HEK293 (cell line): ENCODE data around the gene SMARCA2.

Source experiments
- CTCF ChIA-PET: fragments of 350-600 bp; formaldehyde crosslinking; extraction: SDS; loops from one replicate; lab custom pipeline; 2021; ENCODE audit warnings: antibody characterized with exemption; lab: Yijun Ruan, JAX
- POLR2A ChIA-PET: fragments of 300-600 bp; formaldehyde crosslinking; extraction: SDS; loops from one replicate; lab custom pipeline; 2020; ENCODE audit warnings: antibody characterized with exemption, inconsistent platforms; lab: Yijun Ruan, JAX
- H3K27ac ChIP-seq: fragments of 200-500 bp; sonication (Bioruptor generic); 2 replicates; pipeline ENCODE4 v1.5.1; 2014; ENCODE audit warnings: low read depth, low read length, control low read depth, inconsistent platforms; ENCODE audit errors: extremely low read depth
- H3K36me3 ChIP-seq, 2 experiments: fragments of 200-500 bp in 1 of 2; sonication (Bioruptor generic) in 1 of 2; 1 replicate in 1 of 2; 2 replicates in 1 of 2; pipeline ENCODE4 v1.5.1; 2014 to 2017; ENCODE audit warnings: inconsistent platforms in 2 of 2, low read length in 2 of 2; ENCODE audit not compliant: control insufficient read depth in 2 of 2, insufficient read depth in 1 of 2
- H3K4me1 ChIP-seq: fragments of 200-500 bp; sonication (Bioruptor generic); 2 replicates; pipeline ENCODE4 v1.5.1; 2014; ENCODE audit warnings: mild to moderate bottlenecking, low read length, inconsistent platforms; ENCODE audit not compliant: control insufficient read depth, insufficient read depth
- H3K4me3 ChIP-seq: 2 replicates; pipeline ENCODE4 v1.5.1; 2011; ENCODE audit warnings: low read depth, mild to moderate bottlenecking, control low read depth, low read length, moderate library complexity
- H3K9me3 ChIP-seq: fragments of 200-500 bp; sonication (Bioruptor generic); 2 replicates; pipeline ENCODE4 v1.5.1; 2014; ENCODE audit warnings: low read depth, low read length, inconsistent platforms; ENCODE audit not compliant: control insufficient read depth, insufficient read depth
- FEZF1 ChIP-seq: fragments of 450-650 bp; formaldehyde crosslinking; IDR thresholded peaks from 2 replicates; pipeline ENCODE4 v1.5.1; 2016; ENCODE audit warnings: missing biosample characterization, missing genetic modification characterization
- GLI2 ChIP-seq: fragments of 450-650 bp; formaldehyde crosslinking; IDR thresholded peaks from 2 replicates; pipeline ENCODE4; 2017; ENCODE audit warnings: missing biosample characterization, missing genetic modification characterization, low read depth, borderline replicate concordance
- KLF10 ChIP-seq: fragments of 450-650 bp; IDR thresholded peaks from 2 replicates; pipeline ENCODE4 v1.5.1; 2018; ENCODE audit warnings: missing biosample characterization, mild to moderate bottlenecking, missing genetic modification characterization
- RBAK ChIP-seq: fragments of 450-650 bp; formaldehyde crosslinking; IDR thresholded peaks from 2 replicates; pipeline ENCODE4 v1.5.1; 2016; ENCODE audit warnings: missing biosample characterization, missing genetic modification characterization
- SETDB1 ChIP-seq: IDR thresholded peaks from one replicate; pipeline ENCODE4 v1.6.1; 2017; ENCODE audit warnings: mild to moderate bottlenecking, low read length, moderate library complexity, mixed read lengths; ENCODE audit not compliant: insufficient read length
- SP7 ChIP-seq: fragments of 450-650 bp; formaldehyde crosslinking; IDR thresholded peaks from 2 replicates; pipeline ENCODE4 v1.5.1; 2016; ENCODE audit warnings: missing biosample characterization, missing genetic modification characterization
- ZBTB21 ChIP-seq: fragments of 450-650 bp; formaldehyde crosslinking; IDR thresholded peaks from 2 replicates; pipeline ENCODE4 v1.5.1; 2017; ENCODE audit warnings: missing biosample characterization, missing genetic modification characterization
- ZBTB7A ChIP-seq: fragments of 450-650 bp; formaldehyde crosslinking; IDR thresholded peaks from 2 replicates; pipeline ENCODE4 v1.5.1; 2016; ENCODE audit warnings: low read depth, missing biosample characterization, missing genetic modification characterization
- ZBTB8A ChIP-seq: fragments of 450-650 bp; formaldehyde crosslinking; IDR thresholded peaks from 2 replicates; pipeline ENCODE4 v1.5.1; 2016; ENCODE audit warnings: missing biosample characterization, missing genetic modification characterization
- ZNF10 ChIP-seq: fragments of 450-650 bp; formaldehyde crosslinking; IDR thresholded peaks from 2 replicates; pipeline ENCODE4 v1.5.1; 2017; ENCODE audit warnings: missing biosample characterization, missing genetic modification characterization
- ZNF114 ChIP-seq: fragments of 450-650 bp; formaldehyde crosslinking; IDR thresholded peaks from 2 replicates; pipeline ENCODE4 v1.5.0; 2017; ENCODE audit warnings: missing biosample characterization, missing genetic modification characterization
- ZNF2 ChIP-seq: fragments of 450-650 bp; formaldehyde crosslinking; IDR thresholded peaks from 2 replicates; pipeline ENCODE4 v1.5.1; 2016; ENCODE audit warnings: missing biosample characterization, missing genetic modification characterization
- ZNF202 ChIP-seq: fragments of 450-650 bp; formaldehyde crosslinking; IDR thresholded peaks from 2 replicates; pipeline ENCODE4 v1.5.1; 2016; ENCODE audit warnings: missing biosample characterization, missing genetic modification characterization, borderline replicate concordance
- ZNF211 ChIP-seq: fragments of 450-650 bp; formaldehyde crosslinking; IDR thresholded peaks from 2 replicates; pipeline ENCODE4 v1.5.1; 2016; ENCODE audit warnings: low read depth, missing biosample characterization, missing genetic modification characterization
- ZNF223 ChIP-seq: fragments of 450-650 bp; formaldehyde crosslinking; IDR thresholded peaks from 2 replicates; pipeline ENCODE4 v1.5.1; 2016; ENCODE audit warnings: missing biosample characterization, missing genetic modification characterization
- ZNF311 ChIP-seq: fragments of 450-650 bp; formaldehyde crosslinking; IDR thresholded peaks from 2 replicates; pipeline ENCODE4 v1.5.1; 2017; ENCODE audit warnings: missing biosample characterization, missing genetic modification characterization, borderline replicate concordance
- ZNF350 ChIP-seq: fragments of 450-650 bp; formaldehyde crosslinking; IDR thresholded peaks from 2 replicates; pipeline ENCODE4 v1.5.0; 2017; ENCODE audit warnings: missing biosample characterization, mild to moderate bottlenecking, missing genetic modification characterization
- ZNF37A ChIP-seq: fragments of 450-650 bp; IDR thresholded peaks from 2 replicates; pipeline ENCODE4 v1.5.1; 2018; ENCODE audit warnings: missing biosample characterization, missing genetic modification characterization
- ZNF48 ChIP-seq: fragments of 450-650 bp; formaldehyde crosslinking; IDR thresholded peaks from 2 replicates; pipeline ENCODE4 v1.5.1; 2016; ENCODE audit warnings: missing biosample characterization, missing genetic modification characterization
- ZNF560 ChIP-seq: fragments of 450-650 bp; formaldehyde crosslinking; IDR thresholded peaks from 2 replicates; pipeline ENCODE4 v1.5.1; 2017; ENCODE audit warnings: missing biosample characterization, missing genetic modification characterization, borderline replicate concordance
- ZNF585B ChIP-seq: fragments of 450-650 bp; formaldehyde crosslinking; IDR thresholded peaks from 2 replicates; pipeline ENCODE4 v1.5.1; 2016; ENCODE audit warnings: missing biosample characterization, missing genetic modification characterization
- TF ChIP-seq, protein P1 (sequence below): sonication (generic); formaldehyde crosslinking; IDR thresholded peaks from 2 replicates; pipeline ENCODE4 v1.8.1; 2022; ENCODE audit warnings: mild to moderate bottlenecking, moderate library complexity, missing genetic modification reagents
- TF ChIP-seq, protein P2 (sequence below): fragments of 450-650 bp; formaldehyde crosslinking; IDR thresholded peaks from 2 replicates; pipeline ENCODE4 v1.5.0; 2017; ENCODE audit warnings: missing biosample characterization, missing genetic modification characterization, borderline replicate concordance
- TF ChIP-seq, protein P3 (sequence below): fragments of 450-650 bp; formaldehyde crosslinking; IDR thresholded peaks from 2 replicates; pipeline ENCODE4 v1.5.1; 2016; ENCODE audit warnings: missing biosample characterization, missing genetic modification characterization
- TF ChIP-seq, protein P4 (sequence below): fragments of 450-650 bp; formaldehyde crosslinking; IDR thresholded peaks from 2 replicates; pipeline ENCODE4 v1.5.1; 2017; ENCODE audit warnings: missing biosample characterization, mild to moderate bottlenecking, missing genetic modification characterization, moderate library complexity
- TF ChIP-seq, protein P5 (sequence below): IDR thresholded peaks from 2 replicates; pipeline ENCODE4 v1.6.1; 2011; ENCODE audit warnings: mild to moderate bottlenecking, low read depth, low read length, borderline replicate concordance

SMARCA2 gene

DNA sequence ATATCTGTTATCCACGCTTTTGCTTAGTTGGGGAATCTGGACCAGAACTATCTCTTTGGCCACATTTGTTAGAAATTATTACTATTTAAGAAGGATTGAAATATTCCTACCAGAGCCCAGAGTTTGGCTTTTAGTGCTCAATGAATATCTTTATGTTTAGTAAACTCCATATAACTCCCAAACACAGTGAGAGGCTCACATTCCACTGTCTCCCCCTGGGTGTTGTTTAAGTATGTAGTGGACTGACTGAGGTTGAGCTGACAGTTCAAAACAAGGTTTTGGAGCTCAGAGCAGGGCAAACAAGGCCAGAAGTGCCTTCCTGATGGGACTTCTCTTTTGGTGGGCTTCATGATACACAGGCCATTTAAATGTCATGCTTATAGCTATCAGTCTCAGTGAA, 216.0 kb downstream of the SMARCA2 start:
- no peaks in the 10 kb centered on the region for H3K36me3 ChIP-seq
- ChIA-PET CTCF (interaction anchor here (1.9 to 2.9 kb wide), 2 partner anchors 10 to 497 kb away, joined by 7 to 10 read pairs; no protein-coding TSS in a partner anchor), POLR2A (no interaction called here)
- no peaks in the 10 kb centered on the region for H3K4me1 ChIP-seq
- H3K27ac ChIP-seq, result no peak overlapping the region
- TF ChIP-seq ZNF2 (no peak), ZNF202 (tag by site-specific recombination) (no peak), KLF10 (no peak), ZNF311 (tag by site-specific recombination) (no peak), RBAK (no peak), ZNF350 (tag by site-specific recombination) (no peak), ZBTB8A (tag by site-specific recombination) (no peak), SETDB1 (no peak), ZBTB21 (tag by site-specific recombination) (no peak), ZNF560 (tag by site-specific recombination) (no peak), ZNF10 (tag by site-specific recombination) (no peak), ZNF37A (no peak), ZNF114 (no peak), ZNF211 (tag by site-specific recombination) (no peak), ZNF48 (tag by site-specific recombination) (no peak), ZNF585B (tag by site-specific recombination) (no peak)
- TF ChIP-seq, protein P1, sequence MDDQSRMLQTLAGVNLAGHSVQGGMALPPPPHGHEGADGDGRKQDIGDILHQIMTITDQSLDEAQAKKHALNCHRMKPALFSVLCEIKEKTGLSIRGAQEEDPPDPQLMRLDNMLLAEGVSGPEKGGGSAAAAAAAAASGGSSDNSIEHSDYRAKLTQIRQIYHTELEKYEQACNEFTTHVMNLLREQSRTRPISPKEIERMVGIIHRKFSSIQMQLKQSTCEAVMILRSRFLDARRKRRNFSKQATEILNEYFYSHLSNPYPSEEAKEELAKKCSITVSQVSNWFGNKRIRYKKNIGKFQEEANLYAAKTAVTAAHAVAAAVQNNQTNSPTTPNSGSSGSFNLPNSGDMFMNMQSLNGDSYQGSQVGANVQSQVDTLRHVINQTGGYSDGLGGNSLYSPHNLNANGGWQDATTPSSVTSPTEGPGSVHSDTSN, result no peak
- TF ChIP-seq, protein P2, sequence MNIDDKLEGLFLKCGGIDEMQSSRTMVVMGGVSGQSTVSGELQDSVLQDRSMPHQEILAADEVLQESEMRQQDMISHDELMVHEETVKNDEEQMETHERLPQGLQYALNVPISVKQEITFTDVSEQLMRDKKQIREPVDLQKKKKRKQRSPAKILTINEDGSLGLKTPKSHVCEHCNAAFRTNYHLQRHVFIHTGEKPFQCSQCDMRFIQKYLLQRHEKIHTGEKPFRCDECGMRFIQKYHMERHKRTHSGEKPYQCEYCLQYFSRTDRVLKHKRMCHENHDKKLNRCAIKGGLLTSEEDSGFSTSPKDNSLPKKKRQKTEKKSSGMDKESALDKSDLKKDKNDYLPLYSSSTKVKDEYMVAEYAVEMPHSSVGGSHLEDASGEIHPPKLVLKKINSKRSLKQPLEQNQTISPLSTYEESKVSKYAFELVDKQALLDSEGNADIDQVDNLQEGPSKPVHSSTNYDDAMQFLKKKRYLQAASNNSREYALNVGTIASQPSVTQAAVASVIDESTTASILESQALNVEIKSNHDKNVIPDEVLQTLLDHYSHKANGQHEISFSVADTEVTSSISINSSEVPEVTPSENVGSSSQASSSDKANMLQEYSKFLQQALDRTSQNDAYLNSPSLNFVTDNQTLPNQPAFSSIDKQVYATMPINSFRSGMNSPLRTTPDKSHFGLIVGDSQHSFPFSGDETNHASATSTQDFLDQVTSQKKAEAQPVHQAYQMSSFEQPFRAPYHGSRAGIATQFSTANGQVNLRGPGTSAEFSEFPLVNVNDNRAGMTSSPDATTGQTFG (tag by site-specific recombination), result no peak
- TF ChIP-seq, protein P3, sequence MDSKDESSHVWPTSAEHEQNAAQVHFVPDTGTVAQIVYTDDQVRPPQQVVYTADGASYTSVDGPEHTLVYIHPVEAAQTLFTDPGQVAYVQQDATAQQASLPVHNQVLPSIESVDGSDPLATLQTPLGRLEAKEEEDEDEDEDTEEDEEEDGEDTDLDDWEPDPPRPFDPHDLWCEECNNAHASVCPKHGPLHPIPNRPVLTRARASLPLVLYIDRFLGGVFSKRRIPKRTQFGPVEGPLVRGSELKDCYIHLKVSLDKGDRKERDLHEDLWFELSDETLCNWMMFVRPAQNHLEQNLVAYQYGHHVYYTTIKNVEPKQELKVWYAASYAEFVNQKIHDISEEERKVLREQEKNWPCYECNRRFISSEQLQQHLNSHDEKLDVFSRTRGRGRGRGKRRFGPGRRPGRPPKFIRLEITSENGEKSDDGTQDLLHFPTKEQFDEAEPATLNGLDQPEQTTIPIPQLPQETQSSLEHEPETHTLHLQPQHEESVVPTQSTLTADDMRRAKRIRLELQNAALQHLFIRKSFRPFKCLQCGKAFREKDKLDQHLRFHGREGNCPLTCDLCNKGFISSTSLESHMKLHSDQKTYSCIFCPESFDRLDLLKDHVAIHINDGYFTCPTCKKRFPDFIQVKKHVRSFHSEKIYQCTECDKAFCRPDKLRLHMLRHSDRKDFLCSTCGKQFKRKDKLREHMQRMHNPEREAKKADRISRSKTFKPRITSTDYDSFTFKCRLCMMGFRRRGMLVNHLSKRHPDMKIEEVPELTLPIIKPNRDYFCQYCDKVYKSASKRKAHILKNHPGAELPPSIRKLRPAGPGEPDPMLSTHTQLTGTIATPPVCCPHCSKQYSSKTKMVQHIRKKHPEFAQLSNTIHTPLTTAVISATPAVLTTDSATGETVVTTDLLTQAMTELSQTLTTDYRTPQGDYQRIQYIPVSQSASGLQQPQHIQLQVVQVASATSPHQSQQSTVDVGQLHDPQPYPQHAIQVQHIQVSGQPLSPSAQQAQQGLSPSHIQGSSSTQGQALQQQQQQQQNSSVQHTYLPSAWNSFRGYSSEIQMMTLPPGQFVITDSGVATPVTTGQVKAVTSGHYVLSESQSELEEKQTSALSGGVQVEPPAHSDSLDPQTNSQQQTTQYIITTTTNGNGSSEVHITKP (tag by site-specific recombination), result no peak
- H3K4me3 ChIP-seq, result no peak overlapping the region
- H3K9me3 ChIP-seq, result no peaks in the 10 kb centered on the region

DNA sequence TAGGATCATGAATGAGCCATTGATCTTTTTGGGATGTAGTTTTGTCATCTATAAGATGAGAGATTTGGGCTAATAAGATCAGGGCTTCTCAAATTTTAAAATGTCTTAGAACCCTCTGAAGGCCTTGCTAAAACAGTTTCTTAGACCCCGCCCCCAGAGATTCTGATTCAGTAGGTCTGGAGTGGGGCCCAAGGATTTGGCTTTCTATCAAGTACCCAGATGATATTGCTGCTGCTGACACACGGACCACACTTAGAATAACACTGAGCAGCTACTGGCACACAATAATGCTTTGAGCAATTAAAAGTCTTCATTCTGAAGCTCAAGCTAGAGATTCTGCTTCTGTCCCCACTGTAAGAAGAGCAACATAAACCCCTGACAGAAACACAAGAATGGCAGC, 216.7 kb downstream of the SMARCA2 start:
- POLR2A ChIA-PET, result no interaction called here
- no peak overlapping the region for H3K27ac ChIP-seq
- H3K4me1 ChIP-seq, result no peaks in the 10 kb centered on the region
- no peaks in the 10 kb centered on the region for H3K36me3 ChIP-seq
- no peak overlapping the region for H3K4me3 ChIP-seq
- CTCF ChIA-PET, result interaction anchor here (0.6 to 2.9 kb wide), 3 partner anchors 10 to 496 kb away, joined by 3 to 10 read pairs (median 7); no protein-coding TSS in a partner anchor
- no peaks in the 10 kb centered on the region for H3K9me3 ChIP-seq
- TF ChIP-seq ZNF223 (tag by site-specific recombination) (no peak), SP7 (tag by site-specific recombination) (no peak), GLI2 (no peak), ZBTB7A (tag by site-specific recombination) (no peak), FEZF1 (tag by site-specific recombination) (no peak)
- TF ChIP-seq, protein P4, sequence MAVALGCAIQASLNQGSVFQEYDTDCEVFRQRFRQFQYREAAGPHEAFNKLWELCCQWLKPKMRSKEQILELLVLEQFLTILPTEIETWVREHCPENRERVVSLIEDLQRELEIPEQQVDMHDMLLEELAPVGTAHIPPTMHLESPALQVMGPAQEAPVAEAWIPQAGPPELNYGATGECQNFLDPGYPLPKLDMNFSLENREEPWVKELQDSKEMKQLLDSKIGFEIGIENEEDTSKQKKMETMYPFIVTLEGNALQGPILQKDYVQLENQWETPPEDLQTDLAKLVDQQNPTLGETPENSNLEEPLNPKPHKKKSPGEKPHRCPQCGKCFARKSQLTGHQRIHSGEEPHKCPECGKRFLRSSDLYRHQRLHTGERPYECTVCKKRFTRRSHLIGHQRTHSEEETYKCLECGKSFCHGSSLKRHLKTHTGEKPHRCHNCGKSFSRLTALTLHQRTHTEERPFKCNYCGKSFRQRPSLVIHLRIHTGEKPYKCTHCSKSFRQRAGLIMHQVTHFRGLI (tag by site-specific recombination), result no peak
- TF ChIP-seq, protein P5, sequence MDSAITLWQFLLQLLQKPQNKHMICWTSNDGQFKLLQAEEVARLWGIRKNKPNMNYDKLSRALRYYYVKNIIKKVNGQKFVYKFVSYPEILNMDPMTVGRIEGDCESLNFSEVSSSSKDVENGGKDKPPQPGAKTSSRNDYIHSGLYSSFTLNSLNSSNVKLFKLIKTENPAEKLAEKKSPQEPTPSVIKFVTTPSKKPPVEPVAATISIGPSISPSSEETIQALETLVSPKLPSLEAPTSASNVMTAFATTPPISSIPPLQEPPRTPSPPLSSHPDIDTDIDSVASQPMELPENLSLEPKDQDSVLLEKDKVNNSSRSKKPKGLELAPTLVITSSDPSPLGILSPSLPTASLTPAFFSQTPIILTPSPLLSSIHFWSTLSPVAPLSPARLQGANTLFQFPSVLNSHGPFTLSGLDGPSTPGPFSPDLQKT, result no peak
